Fibroblast of upper back skin (primary cell): ENCODE data around the gene IL1RL1.
"Not testable (repeated sequence)": the region's sequence is repeated elsewhere in the genome, so short reads cannot be mapped to it uniquely, and the experiment has no call there.

Source experiments
- DNase-seq: peaks from one replicate; pipeline ENCODE4 v3.0.0-alpha.2; 2013

The IL1RL1 gene

GRCh38 chr2:102294802-102295489 lies 16.4 kb upstream of the IL1RL1 start:
- no peak for DNase-seq

- DNase-seq: no peak
These were observed 15.8 kb upstream of the IL1RL1 start for GRCh38 chr2:102295566-102295965.

GRCh38 chr2:102296449-102296848 lies 14.9 kb upstream of the IL1RL1 start:
- no peak for DNase-seq

GRCh38 chr2:102297891-102298290 lies 13.5 kb upstream of the IL1RL1 start:
- DNase-seq: no peak

GRCh38 chr2:102301867-102302362 lies 9.4 kb upstream of the IL1RL1 start:
- DNase-seq: peak; percentile 18

GRCh38 chr2:102302458-102302857 lies 8.9 kb upstream of the IL1RL1 start:
- no peak for DNase-seq

- no peak for DNase-seq
These were observed 7.8 kb upstream of the IL1RL1 start for GRCh38 chr2:102303589-102303988.

GRCh38 chr2:102304268-102304667 lies 7.1 kb upstream of the IL1RL1 start:
- peak; percentile 41 for DNase-seq

- DNase-seq: no peak
These were observed 6.4 kb upstream of the IL1RL1 start for GRCh38 chr2:102304711-102305611.

GRCh38 chr2:102306125-102306524 lies 5.2 kb upstream of the IL1RL1 start:
- DNase-seq: no peak

GRCh38 chr2:102313025-102313424 lies 1.7 kb downstream of the IL1RL1 start:
- peak; percentile 49 for DNase-seq

GRCh38 chr2:102313471-102313870 lies 2.1 kb downstream of the IL1RL1 start:
- DNase-seq: no peak

- DNase-seq: peak; percentile 59
These were observed 2.6 kb downstream of the IL1RL1 start for GRCh38 chr2:102313950-102314349.

GRCh38 chr2:102315921-102316320 lies 4.6 kb downstream of the IL1RL1 start:
- no peak for DNase-seq

- DNase-seq: no peak
These were observed 6.4 kb downstream of the IL1RL1 start for GRCh38 chr2:102317715-102318114.

- no peak for DNase-seq
These were observed 7.1 kb downstream of the IL1RL1 start for GRCh38 chr2:102318437-102318836.

- peak; percentile 13 for DNase-seq
These were observed 10.8 kb downstream of the IL1RL1 start for GRCh38 chr2:102321941-102322719.

GRCh38 chr2:102324914-102325313 lies 13.6 kb downstream of the IL1RL1 start:
- not testable (repeated sequence) for DNase-seq

GRCh38 chr2:102331311-102331980 lies 20.1 kb downstream of the IL1RL1 start:
- DNase-seq: peak; percentile 71

GRCh38 chr2:102334486-102334885 lies 23.1 kb downstream of the IL1RL1 start:
- DNase-seq: peak; percentile 26

GRCh38 chr2:102335871-102336366 lies 24.6 kb downstream of the IL1RL1 start:
- no peak for DNase-seq

- DNase-seq: peak; percentile 32
These were observed 25.2 kb downstream of the IL1RL1 start for GRCh38 chr2:102336502-102336945.
